HG03135 (cell line): Measurements from ENCODE around the gene KCNT2.
"Not testable (repeated sequence)": the region's sequence is repeated elsewhere in the genome, so short reads cannot be mapped to it uniquely, and the experiment has no call there.

Experiments used
- ATAC-seq: cut with Tn5 transposase; IDR thresholded peaks from one replicate; pipeline ENCODE4 v1.9.1; 2021; ENCODE audit warnings: mild to moderate bottlenecking, moderate library complexity; ENCODE audit not compliant: unreplicated experiment

The KCNT2 gene

DNA sequence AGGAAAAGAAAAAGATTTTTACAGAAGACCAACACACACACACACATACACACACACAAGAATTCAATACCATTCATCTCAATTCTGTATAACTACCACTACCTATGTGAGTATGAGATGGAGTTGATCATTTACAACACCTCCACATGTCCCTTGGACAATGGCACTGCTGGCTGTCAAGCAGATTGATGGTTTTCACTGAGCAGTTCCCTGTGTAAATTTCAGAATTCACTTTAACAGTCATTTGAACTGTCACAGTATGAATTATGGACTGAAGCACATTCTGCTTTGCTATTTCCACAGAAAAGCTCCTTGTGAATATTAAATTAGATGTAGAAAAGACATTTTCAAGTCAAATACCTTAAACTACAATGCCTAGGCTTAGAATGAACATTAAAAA, 14.3 kb downstream of the KCNT2 start:
- ATAC-seq = no peak

DNA sequence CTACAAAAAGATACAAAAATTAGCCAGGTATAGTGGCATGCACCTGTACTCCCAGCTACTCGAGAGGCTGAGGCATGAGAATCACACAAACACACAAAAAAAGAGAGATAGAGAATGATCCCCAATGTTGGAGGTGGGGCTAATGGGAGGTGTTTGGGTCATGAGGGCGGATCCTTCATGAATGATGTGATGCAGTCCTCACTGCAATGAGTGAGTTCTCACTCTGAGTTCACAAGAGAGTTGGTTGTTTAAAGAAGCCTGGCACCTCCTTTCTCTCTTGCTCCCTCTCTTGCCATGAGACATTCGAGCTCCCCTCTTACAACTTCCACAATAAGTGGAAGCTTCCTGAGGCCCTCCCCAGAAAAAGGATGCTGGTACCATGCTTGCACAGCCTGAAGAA, 17.3 kb downstream of the KCNT2 start:
- ATAC-seq = no peak

DNA sequence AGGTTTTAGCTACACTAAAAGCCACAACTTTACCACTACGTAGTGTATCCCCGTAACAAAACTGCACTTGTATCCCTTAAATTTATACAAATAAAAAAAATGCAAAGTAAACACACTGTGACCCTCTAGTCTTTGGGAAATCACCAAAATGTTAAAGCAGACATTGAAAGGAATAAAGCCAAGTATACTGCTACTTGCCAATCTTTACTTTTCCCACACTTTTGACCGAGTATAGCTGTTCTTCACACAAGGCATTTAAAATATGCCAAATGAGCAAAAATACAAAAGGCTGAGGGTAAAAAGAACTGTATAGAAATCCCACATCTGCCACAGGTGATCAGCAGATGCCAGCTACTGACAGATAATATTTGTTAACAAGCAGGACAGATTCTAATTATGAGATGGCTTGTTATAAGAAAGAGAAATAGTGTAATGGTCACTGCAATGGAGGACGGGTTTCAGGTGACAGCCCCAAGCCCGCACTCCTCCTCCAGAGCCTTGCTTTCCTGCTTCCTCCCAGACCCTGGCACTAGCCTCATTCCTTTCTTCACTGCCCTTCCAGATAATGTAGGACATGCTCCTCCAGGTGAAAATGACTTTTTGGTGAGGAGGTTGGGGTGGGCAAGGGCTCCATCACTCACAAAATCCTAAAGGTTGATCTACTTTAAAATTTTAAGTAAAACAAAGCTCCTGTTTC, 18.1 kb downstream of the KCNT2 start:
- ATAC-seq = no peak

DNA sequence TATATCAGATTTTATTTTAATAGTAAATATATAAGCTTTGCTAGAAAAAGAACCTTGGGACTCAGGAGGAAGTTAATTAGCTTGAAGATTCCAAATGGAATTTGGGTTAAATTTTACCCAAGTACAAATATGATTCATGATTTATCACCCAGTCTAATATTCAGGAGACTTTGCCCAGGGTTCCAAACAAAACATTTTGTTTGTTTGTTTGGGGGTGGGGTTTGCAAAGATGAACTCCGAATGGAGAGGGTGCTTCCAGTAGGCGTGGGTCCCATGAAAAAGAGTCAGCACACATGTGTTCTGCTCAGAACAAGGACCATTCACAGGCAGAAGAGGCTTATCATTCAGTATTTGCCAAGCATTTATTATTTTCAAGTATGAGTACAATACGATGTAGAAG, 23.5 kb downstream of the KCNT2 start:
- no peak for ATAC-seq

GRCh38 chr1:196577386-196577785, 30.9 kb downstream of the KCNT2 start:
- no peak for ATAC-seq

DNA sequence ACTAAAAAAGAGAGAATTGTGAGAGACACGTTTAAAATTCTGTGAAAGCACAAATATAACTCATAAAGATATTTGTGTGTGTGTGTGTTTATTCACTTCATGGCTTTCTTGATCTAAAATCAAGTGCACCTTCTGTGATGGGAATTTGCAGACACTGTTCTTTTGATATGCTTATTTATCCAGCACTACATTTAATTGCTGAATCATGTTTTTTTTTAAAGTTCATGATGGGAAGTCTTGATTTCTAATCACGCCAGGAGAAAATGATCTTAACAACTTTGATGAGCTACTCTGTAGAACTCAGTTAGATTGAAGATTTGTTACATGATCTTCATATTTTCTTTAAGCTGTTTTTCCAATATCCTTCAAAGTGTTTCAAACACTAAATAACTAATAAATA, 35.0 kb downstream of the KCNT2 start:
- no peak for ATAC-seq

- no peak for ATAC-seq
Measured at GRCh38 chr1:196567238-196567637, 41.0 kb downstream of the KCNT2 start.

GRCh38 chr1:196563768-196564167, 44.5 kb downstream of the KCNT2 start:
- ATAC-seq = no peak

- ATAC-seq = no peak
Measured at GRCh38 chr1:196559314-196559713, 48.9 kb downstream of the KCNT2 start.

DNA sequence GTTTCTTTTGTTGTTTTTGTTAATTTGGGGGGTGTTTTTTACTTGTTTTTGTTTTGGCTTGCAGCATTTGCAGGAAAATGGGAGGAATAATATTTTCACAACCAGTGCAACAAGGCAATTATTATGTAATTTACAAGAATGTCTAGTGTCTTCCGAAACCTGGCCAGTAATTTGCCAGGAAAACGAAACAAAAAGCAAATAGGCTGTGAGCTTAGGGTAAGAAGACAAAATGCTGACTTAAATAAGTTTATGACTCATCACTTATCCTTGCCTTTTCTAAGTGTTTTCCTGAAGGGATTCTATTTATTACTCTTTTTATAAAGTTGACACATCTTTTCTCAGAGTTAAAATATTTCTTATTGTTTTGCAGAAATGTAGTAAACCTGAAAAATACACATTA, 49.8 kb downstream of the KCNT2 start:
- ATAC-seq = no peak

- no peak for ATAC-seq
Measured at GRCh38 chr1:196557797-196558196, 50.4 kb downstream of the KCNT2 start.

DNA sequence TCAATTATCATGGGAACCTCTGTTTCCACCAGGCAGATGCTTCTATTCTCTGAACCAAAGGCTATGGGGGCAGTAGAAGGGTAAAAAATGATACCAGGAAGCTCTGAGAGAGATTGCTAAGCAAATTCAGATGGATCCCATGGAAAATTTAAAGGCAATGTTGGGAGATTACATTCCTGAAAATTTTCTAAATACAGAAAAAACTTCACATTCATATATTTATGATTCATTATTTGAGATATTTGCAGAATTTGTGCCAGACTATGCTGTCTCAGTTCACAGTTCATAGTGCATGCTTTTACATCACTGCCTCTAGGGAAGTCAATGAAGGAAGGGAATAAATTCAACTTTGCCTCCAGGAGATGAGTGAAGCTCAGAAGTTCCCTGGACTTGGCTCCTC, 57.5 kb downstream of the KCNT2 start:
- ATAC-seq = no peak

GRCh38 chr1:196546272-196547111, 61.7 kb downstream of the KCNT2 start:
- ATAC-seq = no peak

DNA sequence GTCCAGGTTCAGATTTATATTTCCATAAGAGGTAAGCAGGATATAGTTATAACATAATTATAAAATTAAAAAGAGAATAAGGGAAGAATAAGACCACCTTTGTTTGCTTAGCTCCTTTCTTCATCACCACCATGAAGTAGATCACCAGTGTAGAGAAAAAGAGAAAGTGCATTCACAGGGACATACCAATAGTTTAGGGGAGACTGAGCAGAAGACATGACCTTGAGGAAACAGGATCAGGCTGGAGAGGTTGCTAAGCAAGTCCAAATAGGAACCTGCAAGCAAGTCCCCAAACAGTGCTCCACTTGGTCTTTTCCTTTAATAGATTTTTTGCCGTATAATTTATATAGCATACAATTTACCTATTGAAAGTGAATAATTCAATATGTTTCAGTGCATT, 63.0 kb downstream of the KCNT2 start:
- ATAC-seq = no peak

- no peak for ATAC-seq
Measured at GRCh38 chr1:196544617-196545016, 63.6 kb downstream of the KCNT2 start.

DNA sequence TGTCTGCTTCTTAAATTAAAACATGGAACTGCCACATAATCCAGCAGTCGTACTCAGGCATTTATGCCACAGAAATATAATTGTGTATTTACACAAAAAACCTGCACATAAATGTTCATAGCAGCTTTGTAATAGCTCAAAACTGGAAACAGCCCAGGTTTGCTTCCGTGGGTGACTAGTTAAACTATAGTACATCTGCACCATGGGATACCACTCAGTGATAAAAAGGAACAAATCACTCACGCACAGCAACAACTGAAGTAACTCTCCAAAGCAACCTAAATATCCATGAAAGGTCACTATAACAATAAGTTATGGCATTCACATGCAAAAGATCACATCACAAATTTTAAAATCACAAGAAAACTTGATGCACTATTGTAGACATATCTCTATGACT, 64.4 kb downstream of the KCNT2 start:
- no peak for ATAC-seq

DNA sequence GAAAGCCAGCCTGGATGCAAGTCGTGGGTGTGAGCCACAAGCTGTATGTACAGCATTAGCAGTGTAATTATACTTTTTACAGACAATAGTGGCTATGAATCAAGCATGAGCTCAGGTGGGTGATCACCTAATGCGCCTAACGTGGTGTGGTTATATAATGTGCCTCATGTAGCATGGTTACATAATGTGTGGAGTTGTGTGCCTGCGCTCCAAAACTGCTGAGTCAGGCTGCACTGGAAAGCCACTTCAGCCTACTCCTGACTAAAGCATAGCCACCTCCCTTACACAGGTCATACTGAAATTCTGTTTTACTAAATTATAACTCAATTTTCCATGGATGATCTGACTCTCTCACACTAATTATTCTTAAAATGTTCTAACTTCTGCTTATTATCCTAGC, 69.8 kb downstream of the KCNT2 start:
- no peak for ATAC-seq

DNA sequence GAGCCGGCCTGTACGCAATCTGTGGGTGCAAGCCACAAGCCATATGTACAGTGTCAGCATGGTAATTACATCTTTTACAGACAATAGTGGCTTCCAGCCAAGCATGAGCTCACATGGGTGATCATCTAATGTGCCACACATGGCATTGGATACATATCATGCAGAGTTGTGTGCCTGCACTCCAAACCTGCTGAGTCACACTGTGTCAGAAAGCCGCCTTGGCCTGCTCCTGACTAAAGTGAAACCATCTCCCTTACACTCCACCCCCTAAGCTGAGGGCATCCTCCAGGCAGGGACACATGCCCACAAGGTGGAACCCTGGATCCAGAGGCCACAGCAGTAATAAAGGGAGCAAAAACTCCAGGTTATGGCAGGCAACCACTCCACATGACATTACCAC, 72.5 kb downstream of the KCNT2 start:
- no peak for ATAC-seq

DNA sequence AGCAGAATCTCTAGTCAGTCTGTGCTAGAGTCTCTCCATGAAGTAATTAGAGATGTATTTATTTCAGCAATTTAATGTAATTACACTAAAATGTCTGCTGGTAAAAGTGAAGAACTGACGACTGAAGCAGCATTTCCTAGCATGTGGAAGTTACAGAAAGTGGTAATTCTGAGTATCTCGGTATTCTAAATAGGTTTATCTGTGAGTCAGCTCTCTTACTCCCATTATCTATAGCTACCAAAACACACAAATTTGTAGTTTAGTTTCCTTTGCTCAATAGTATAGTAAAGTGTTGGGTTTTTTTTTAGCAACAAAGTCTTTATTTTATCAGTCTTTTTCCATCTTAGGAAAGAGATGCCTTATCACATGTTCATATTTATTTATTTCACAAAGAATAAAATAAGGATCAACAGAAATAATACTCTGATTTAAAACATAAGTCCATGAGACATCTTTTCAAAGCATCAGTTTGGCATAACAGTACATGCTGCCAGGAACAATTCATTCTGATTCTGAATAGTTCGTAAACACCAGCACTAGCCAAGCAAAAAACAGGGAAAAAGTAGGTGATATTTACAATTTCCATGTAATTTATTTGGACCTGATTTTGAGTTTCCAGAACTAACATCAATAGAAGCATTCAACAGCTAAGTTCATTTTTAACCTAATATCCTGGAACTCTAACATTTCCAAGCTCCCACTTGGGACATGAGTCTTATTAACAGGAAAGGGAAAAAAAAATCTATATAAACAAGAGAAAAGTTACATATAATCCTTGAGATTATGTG, 76.3 kb downstream of the KCNT2 start:
- ATAC-seq = no peak

GRCh38 chr1:196527919-196528318, 80.3 kb downstream of the KCNT2 start:
- no peak for ATAC-seq

DNA sequence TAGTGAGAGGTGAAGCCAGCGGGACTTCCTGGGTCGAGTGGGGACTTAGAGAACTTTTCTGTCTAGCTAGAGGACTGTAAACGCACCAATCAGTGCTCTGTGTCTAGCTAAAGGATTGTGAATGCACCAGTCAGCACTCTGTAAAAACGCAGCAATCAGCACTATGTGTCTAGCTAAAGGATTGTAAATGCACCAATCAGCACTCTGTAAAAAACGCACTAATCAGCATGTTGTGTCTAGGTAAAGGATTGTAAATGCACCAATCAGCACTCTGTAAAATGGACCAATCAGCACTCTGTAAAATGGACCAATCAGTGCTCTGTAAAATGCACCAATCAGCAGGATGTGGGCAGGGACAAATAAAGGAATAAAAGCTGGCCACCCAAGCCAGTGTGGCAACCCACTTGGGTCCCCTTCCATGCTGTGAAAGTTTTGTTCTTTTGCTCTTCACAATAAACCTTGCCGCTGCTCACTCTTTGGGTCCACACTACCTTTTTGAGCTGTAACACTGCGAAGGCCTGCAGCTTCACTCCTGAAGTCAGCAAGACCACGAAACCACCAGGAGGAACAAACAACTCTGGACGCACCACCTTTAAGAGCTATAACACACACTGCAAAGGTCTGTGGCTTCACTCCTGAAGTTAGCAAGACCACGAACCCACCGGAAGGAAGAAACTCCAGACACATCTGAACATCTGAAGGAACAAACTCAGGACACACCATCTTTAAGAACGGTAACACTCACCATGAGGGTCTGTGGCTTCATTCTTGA, 85.5 kb downstream of the KCNT2 start:
- ATAC-seq = not testable (repeated sequence)
